HK-2 (cell line): ENCODE measurements around the gene TBPL2.
"Not testable (repeated sequence)": the region's sequence is repeated elsewhere in the genome, so short reads cannot be mapped to it uniquely, and the experiment has no call there.

Experiments used
- DNase-seq: peaks from one replicate; pipeline ENCODE4 v3.0.0-alpha.2; 2018; ENCODE audit not compliant: unreplicated experiment

TBPL2 gene

DNA sequence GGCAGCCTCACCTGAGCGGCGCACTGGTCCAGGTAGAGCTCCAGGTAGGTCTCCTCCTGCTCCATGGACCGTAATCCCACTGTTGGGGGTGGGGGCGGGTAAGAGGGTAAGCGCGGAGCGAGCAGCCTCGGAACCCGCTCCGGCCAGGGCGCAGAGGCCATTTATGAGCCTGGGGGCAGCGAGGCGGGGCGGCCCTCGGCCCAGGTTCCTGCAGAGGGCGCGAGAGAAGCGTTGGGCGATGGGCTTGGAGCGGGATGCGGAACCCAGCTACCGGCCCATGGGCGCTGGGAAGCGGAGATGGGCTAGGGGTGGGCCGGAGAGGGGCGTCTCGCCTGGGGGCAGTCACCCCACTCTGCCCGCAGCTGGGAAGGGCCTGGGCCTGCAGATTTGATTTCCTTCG, at the start of gene TBPL2:
Gene TBPL2 (minus strand): TSS at position 232 of the 400 bp plus-strand sequence. CDS start 167 bp downstream, at position 65.
- DNase-seq, result no peak

DNA sequence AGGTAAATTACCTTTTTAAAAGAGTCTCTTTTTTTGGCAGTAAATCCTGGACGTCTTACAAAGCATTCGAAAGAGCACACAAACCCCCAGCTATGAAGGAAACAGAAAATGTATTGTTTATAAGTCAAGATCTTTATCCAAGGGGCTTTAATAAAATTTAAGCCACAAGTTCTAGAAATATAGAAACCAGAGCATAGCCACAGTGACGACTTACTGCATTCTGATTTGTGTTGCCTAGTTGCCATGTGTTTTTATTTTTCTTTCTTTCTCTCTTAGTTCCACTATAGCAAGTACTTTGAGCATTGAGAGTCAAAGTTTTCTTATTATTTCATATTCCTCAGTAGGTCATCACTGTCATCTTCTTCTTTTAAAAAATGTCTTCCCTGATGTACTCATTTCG, 47.8 kb upstream of the TBPL2 start:
- DNase-seq, result no peak

GRCh38 chr14:55482936-55483605, 42.7 kb upstream of the TBPL2 start:
- DNase-seq, result no peak

GRCh38 chr14:55481769-55482168, 41.4 kb upstream of the TBPL2 start:
- no peak for DNase-seq

- DNase-seq, result no peak
These were observed 37.3 kb upstream of the TBPL2 start for GRCh38 chr14:55477680-55478079.

GRCh38 chr14:55476448-55476847, 36.0 kb upstream of the TBPL2 start:
- DNase-seq, result not testable (repeated sequence)

DNA sequence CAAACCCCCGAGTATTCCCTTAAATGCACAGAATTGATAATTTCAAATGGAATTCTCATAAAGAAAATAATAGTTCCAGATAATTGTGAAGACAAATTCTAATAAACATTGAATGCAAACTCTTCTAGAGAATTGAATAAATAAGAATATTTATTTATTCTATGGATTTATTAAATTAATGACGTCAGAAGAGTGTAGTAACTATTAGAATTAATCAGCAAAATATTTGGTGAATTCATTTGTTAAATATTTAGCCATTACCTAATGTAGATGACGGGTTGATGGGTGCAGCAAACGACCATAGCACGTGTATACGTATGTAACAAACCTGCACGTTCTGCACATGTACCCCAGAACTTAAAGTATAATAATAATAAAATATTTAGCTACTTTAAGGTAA, 33.4 kb upstream of the TBPL2 start:
- DNase-seq, result no peak

DNA sequence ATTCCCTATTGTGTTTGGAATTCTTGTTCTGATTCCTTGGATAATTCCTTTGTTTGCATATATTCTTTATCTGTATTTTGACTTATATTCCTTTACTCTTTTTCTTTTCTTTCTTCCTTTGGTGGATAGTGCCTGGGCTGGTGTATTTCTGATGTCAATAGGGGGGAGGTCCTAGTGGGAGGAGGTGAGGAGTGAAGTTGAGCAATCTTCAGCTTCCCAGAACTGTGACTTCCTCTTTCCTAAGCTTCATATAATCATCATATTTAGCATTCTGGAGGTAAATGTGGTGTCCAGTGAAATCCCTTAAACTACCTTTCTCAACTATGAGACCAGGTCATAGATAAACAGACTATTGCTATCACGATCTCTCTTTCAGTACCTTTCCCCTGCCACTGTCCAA, 29.6 kb upstream of the TBPL2 start:
- DNase-seq, result no peak

DNA sequence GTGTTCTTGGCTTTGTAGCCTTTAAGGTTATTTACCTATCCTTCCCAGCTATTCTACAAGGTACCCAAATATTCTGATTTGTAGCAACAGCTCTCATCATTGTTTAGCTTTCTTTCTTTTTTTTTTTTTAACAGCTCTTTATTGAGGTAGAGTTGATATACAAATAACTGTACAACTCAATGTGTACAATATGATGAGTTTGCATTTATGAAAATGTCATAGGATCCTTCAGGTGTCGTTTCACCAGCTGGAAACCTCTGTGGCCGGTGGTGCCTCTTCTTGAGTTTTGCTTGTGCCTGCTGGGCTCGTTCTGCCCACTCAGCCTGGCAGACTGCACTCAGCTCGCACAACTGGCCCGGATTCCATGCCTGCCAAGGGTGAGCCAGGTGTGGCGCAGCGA, 26.9 kb upstream of the TBPL2 start:
- no peak for DNase-seq

GRCh38 chr14:55458800-55459515, 18.5 kb upstream of the TBPL2 start:
- DNase-seq, result no peak

DNA sequence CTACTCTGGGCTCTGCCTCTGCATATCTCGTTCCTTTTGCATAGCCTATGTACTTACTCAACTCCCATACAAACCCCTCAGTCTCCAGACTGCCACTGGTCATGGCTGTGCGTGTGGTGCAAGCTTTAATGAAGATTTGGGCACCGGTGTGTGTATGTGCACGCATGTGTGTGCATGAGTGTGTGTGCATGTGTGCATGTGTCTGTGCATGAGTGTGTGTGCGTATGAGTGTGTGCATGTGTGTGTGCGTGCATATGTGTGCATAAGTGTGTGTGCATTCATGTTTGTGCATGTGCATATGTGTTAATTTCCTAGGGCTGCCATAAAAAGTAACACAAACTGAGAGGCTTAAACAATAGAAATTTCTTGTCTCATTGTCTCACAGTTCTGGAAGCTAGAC, 17.1 kb upstream of the TBPL2 start:
- DNase-seq, result no peak

GRCh38 chr14:55456411-55456810, 16.0 kb upstream of the TBPL2 start:
- DNase-seq, result not testable (repeated sequence)

- peak; percentile 62 for DNase-seq
These were observed 14.0 kb upstream of the TBPL2 start for GRCh38 chr14:55454264-55455002.

DNA sequence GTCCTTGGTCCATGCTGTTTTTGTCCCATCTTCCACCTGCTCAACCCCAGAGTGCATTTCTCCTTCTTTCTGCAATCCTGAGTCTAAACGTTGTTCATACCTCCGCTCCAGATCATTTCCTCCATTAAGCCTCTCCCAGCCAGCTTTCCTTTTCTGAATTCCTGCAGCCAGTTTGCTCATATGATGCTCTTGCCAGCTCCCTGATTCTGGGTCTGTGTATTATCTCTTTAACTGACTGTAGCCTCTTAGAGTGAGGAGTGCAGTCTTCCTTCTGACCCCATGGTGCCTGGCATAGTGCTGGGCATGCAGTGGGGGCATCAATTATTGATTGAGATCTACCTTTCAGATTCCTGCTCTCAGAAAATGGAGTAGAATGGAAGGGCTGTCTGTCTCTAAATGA, 11.5 kb upstream of the TBPL2 start:
- no peak for DNase-seq

GRCh38 chr14:55451398-55451797, 11.0 kb upstream of the TBPL2 start:
- no peak for DNase-seq

GRCh38 chr14:55450987-55451386, 10.6 kb upstream of the TBPL2 start:
- no peak for DNase-seq

DNA sequence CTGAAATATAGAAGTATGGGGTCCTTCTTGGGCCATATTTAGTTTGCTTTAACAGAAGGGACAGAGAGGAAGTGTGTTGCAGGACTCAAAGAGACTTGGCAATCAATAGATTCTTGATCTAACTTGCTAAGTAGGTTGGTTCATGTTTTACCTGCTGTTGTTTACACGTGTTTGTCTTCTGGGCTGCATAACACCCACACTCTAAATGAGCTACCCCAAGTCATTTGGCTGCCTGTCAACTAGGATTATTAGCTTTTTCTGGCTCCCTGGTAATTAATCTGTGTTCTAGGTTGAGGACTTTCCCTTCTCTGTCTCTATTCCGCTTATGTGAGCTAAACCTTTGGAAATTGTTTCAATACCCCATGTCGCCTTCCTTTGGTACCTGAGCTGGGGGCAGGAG, 10.1 kb upstream of the TBPL2 start:
- DNase-seq, result no peak

GRCh38 chr14:55450124-55450523, 9.7 kb upstream of the TBPL2 start:
- DNase-seq, result no peak

DNA sequence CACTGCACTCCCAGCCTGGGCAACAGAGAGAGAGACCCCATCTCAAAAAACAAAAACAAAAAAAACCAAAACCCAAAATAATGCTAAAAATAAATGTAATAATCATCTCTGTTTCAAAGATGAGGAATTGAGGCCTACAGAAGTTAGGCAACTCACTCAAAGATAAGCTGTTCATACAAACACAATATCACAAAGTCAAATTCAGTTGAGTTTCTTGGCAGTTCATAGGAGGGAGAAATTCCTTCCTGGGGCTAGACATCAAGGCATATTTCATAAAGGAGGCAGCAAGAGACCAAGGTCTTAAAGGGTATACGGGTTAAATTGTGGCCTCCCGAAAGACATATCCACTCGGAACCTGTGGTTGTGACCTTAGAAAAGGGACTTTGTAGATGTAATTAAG, 8.7 kb upstream of the TBPL2 start:
- no peak for DNase-seq

GRCh38 chr14:55448141-55448614, 7.8 kb upstream of the TBPL2 start:
- peak; percentile 68 for DNase-seq

- peak; percentile 46 for DNase-seq
These were observed 6.4 kb upstream of the TBPL2 start for GRCh38 chr14:55446833-55447232.

DNA sequence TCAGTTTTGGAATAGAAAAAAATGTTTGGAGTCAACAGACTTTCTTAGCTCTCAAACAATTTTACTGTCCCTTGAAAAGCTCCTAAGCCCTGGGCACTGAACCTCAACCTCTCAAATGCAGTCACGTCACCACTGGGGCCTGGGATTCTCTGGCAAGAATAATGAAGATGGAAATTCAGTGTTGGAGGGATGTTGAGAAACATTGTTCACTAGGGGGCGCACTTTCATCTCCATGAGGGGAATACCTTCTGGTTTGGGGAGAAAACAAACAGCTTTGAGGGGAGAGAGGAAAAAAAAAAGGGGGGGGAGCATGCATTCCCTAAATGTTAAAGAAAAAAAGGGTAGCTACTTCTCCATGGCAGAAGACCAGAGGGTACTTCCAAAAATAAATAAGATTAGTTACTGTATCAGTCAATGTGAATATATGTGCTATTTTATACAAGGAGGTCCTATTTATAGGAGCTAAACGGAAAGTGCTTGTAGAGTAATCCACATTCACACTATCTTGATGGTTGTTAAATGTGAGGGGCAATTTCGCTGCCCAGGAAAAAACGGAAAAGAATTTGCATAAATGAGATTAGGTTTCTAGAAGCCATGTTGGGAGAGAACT, 5.8 kb upstream of the TBPL2 start:
- DNase-seq, result peak; percentile 72
